GM12878 (cell line): Measurements from ENCODE around the gene TOMT. TPM values are rescaled to one million over a fixed set of nuclear protein-coding genes. Genes with fewer than 3 reads are reported as not detected.

Experiments
- ATAC-seq: fragments of 200-7000 bp; cut with Tn5 transposase; 3 replicates; pipeline ENCODE4 v1.9.1; 2020; ENCODE audit warnings: mild to moderate bottlenecking, moderate library complexity
- BruUV-seq: library from RNA; stranded (reverse); fragments of 400-500 nt; replicated peaks from 2 replicates; lab custom pipeline; 2021; lab: Mats Ljungman, UMichigan
- CTCF ChIA-PET: fragments of 300-600 bp; sonication (Branson Sonifier 250); formaldehyde crosslinking; extraction: SDS; loops from one replicate; lab custom pipeline; 2021; ENCODE audit warnings: inconsistent platforms; lab: Yijun Ruan, JAX
- POLR2A ChIA-PET: fragments of 350-600 bp; formaldehyde crosslinking; extraction: SDS; loops from one replicate; lab custom pipeline; 2021; ENCODE audit warnings: inconsistent platforms; lab: Charles Lee
- RAD21 ChIA-PET: fragments of 300-600 bp; sonication (Branson Sonifier 250); formaldehyde crosslinking; loops from one replicate; lab custom pipeline; 2023; ENCODE audit warnings: antibody characterized with exemption; ENCODE audit not compliant: unreplicated experiment; lab: Charles Lee
- SMC1A ChIA-PET: fragments of 300-600 bp; sonication (Branson Sonifier 250); formaldehyde crosslinking; loops from one replicate; lab custom pipeline; 2023; ENCODE audit not compliant: unreplicated experiment, uncharacterized antibody; lab: Charles Lee
- DNase-seq: peaks from one replicate; pipeline ENCODE4 v3.0.0-alpha.2; 2011; ENCODE audit warnings: low read depth, low spot score
- FAIRE-seq: peaks from 3 replicates; lab custom pipeline; 2011; peaks lifted over from hg19 to GRCh38; lab: Jason Lieb, UNC
- H2AFZ ChIP-seq: 2 replicates; pipeline ENCODE4 v1.6.0; 2011; ENCODE audit warnings: low read depth, low read length, control low read depth; ENCODE audit not compliant: control insufficient read depth
- H3K27ac ChIP-seq: 2 replicates; pipeline ENCODE4 v1.5.1; 2011; ENCODE audit warnings: control low read depth; ENCODE audit not compliant: control insufficient read depth, insufficient read depth
- H3K27me3 ChIP-seq, 2 experiments: replicated peaks in 1 of 2; 2 replicates each; pipeline versions ENCODE4 v1.6.0 to v1.6.1; 2011; ENCODE audit warnings: low read length in 1 of 2; ENCODE audit not compliant: control insufficient read depth in 2 of 2, insufficient read depth in 2 of 2
- H3K36me3 ChIP-seq, 2 experiments: 2 replicates each; pipeline ENCODE4 v1.5.1; 2011; ENCODE audit warnings: low read length in 1 of 2; ENCODE audit not compliant: control insufficient read depth in 2 of 2, insufficient read depth in 2 of 2
- H3K4me1 ChIP-seq: 2 replicates; pipeline ENCODE4 v1.6.1; 2011; ENCODE audit warnings: mild to moderate bottlenecking, low read length, moderate library complexity, mixed read lengths; ENCODE audit not compliant: control insufficient read depth, insufficient read depth
- H3K4me2 ChIP-seq: 2 replicates; pipeline ENCODE4 v1.6.0; 2011; ENCODE audit warnings: control low read depth; ENCODE audit not compliant: control insufficient read depth, insufficient read depth
- H3K4me3 ChIP-seq: fragments of 200-600 bp; sonication (generic); 2 replicates; pipeline ENCODE4 v1.5.1; 2016
- H3K79me2 ChIP-seq: 2 replicates; pipeline ENCODE4 v1.6.0; 2011; ENCODE audit warnings: low read length; ENCODE audit not compliant: control insufficient read depth, insufficient read depth
- H3K9ac ChIP-seq: 2 replicates; pipeline ENCODE4 v1.8.0; 2011; ENCODE audit warnings: low read length, control low read depth, mixed read lengths; ENCODE audit not compliant: control insufficient read depth, insufficient read depth
- H3K9me3 ChIP-seq: replicated peaks from 3 replicates; pipeline ENCODE4 v1.5.1; 2011; ENCODE audit warnings: mild to moderate bottlenecking, low read length; ENCODE audit not compliant: control insufficient read depth, insufficient read depth
- H4K20me1 ChIP-seq: 2 replicates; pipeline ENCODE4 v1.6.0; 2011; ENCODE audit not compliant: control insufficient read depth, insufficient read depth
- E4F1 ChIP-seq: fragments of 450-650 bp; IDR thresholded peaks from 2 replicates; pipeline ENCODE4 v1.6.1; 2018; ENCODE audit warnings: borderline replicate concordance, mild to moderate bottlenecking; ENCODE audit not compliant: partially characterized antibody
- EZH2 ChIP-seq: IDR thresholded peaks from 2 replicates; pipeline ENCODE4 v1.6.1; 2012; ENCODE audit warnings: low read depth, mild to moderate bottlenecking, control low read depth, inconsistent platforms, low read length, borderline replicate concordance; ENCODE audit not compliant: control insufficient read depth
- FOS ChIP-seq: IDR thresholded peaks from 3 replicates; pipeline ENCODE4 v1.6.1; 2011; ENCODE audit warnings: borderline replicate concordance; ENCODE audit not compliant: insufficient read length; ENCODE audit errors: extremely low read depth
- RELA ChIP-seq: fragments of 450-650 bp; IDR thresholded peaks from 2 replicates; pipeline ENCODE4 v1.8.0; 2014; ENCODE audit warnings: borderline replicate concordance; ENCODE audit not compliant: partially characterized antibody
- TAF1 ChIP-seq: IDR thresholded peaks from 2 replicates; pipeline ENCODE4 v1.6.1; 2011; ENCODE audit warnings: mild to moderate bottlenecking, low read depth, low read length, borderline replicate concordance
- WRNIP1 ChIP-seq: IDR thresholded peaks from 2 replicates; pipeline ENCODE4 v1.6.1; 2011; ENCODE audit warnings: low read depth, low read length, improper control_type of control experiment, borderline replicate concordance
- WGBS: methylation state at CpG from one replicate; pipeline ENCODE4 v1.1.6; 2016; ENCODE audit warnings: low lambda C conversion rate; ENCODE audit not compliant: insufficient replicate concordance, insufficient coverage; ENCODE audit errors: missing lambda C conversion rate; 5-methylcytosine and 5-hydroxymethylcytosine counted together
- in situ Hi-C: fragments of 300-500 bp; cut with MboI; formaldehyde crosslinking; loops from 9 replicates; pipeline ENCODE4 v1.14.3; 2018; ENCODE audit warnings: mixed read lengths
- intact Hi-C: fragments of 100-400 bp; cut with micrococcal nuclease; formaldehyde crosslinking; loops from one replicate; pipeline ENCODE4 v1.14.2; 2022; ENCODE audit not compliant: unreplicated experiment
- polyA plus RNA-seq, 11 experiments: library from polyadenylated mRNA; depleted of rRNA in 4 of 11; unstranded in 6 of 11; stranded (reverse) in 5 of 11; fragments of >200 nt; fragmentation: Nextera tagmentation in 4 of 11; fragmentation: Illumina TruSeq in 1 of 11; extraction: Ambion mirVana in 4 of 11; extraction: Trizol in 1 of 11; gene quantifications; 1 replicate in 1 of 11; 2 replicates in 10 of 11; pipeline versions ENCODE4 v1.2.1 to v1.2.3, GENCODE V29; 2011 to 2016; ENCODE audit warnings: inconsistent platforms in 2 of 11, missing spikeins in 2 of 11, low read depth in 1 of 11
- total RNA-seq, 4 experiments: library from RNA; depleted of rRNA in 3 of 4; stranded (reverse); fragments of >200 nt in 3 of 4; fragmentation: Illumina TruSeq in 1 of 4; extraction: Trizol in 1 of 4; gene quantifications; 2 replicates each; pipeline versions ENCODE4 v1.2.1 to v1.2.3, GENCODE V29; 2013 to 2021

TOMT gene
- total and polyA plus RNA-seq, 10 of the 15 experiments (the other 5 are each of a cell fraction or from before 2014, with no cell fraction given): not detected

GRCh38 chr11:72084076-72084475, 21.6 kb upstream of the TOMT start:
- in situ Hi-C loops: no loop called here
- POLR2A ChIA-PET: interaction anchor here (0.6 to 1.4 kb wide), 2 partner anchors 19 to 53 kb away, joined by 4 to 14 read pairs; partner anchors contain the start of gene LAMTOR1

More at GRCh38 chr11:72084076-72084475, 21.6 kb upstream of the TOMT start:
- 92% methylated on average over 4 of the region's 4 CpGs for WGBS
- Histone ChIP-seq H3K79me2 (peaks cover 10% of the 10 kb centered on the region), H3K27me3 (no peaks in the 10 kb centered on the region), H3K4me3 (no peak overlapping the region), H4K20me1 (no peaks in the 10 kb centered on the region), H3K9me3 (no peaks in the 10 kb centered on the region), H2AFZ (no peak overlapping the region), H3K27ac (no peak overlapping the region), H3K9ac (no peak overlapping the region), H3K4me1 (peaks cover 10% of the 10 kb centered on the region), H3K36me3 (no peaks in the 10 kb centered on the region), H3K4me2 (no peak overlapping the region)
- SMC1A ChIA-PET: interaction anchor here (0.7 to 4.6 kb wide), 7 partner anchors 11 to 106 kb away, joined by 3 to 62 read pairs (median 15); no protein-coding TSS in a partner anchor
- CTCF ChIA-PET: interaction anchor here (0.6 to 4.0 kb wide), 7 partner anchors 13 to 107 kb away, joined by 3 to 43 read pairs (median 5); no protein-coding TSS in a partner anchor
- BruUV-seq: no TSS peak
- DNase-seq: no peak
- intact Hi-C loops: no loop called here
- RAD21 ChIA-PET: interaction anchor here (1.1 to 4.9 kb wide), 3 partner anchors 44 to 106 kb away, joined by 3 to 30 read pairs (median 16); no protein-coding TSS in a partner anchor
- ATAC-seq: no peak
- FAIRE-seq: no peak
- TF ChIP-seq RELA: no peak
- TF ChIP-seq EZH2: no peak
- no peak for TF ChIP-seq FOS
- no peak for TF ChIP-seq E4F1
- no peak for TF ChIP-seq WRNIP1
- TF ChIP-seq TAF1: no peak
